Stimulated activated CD8-positive, alpha-beta memory T cell treated with anti-CD3 and anti-CD28 coated beads, Interleukin-7, amount 100 ng/mL, for 1 hour (primary cell): ENCODE data around the gene FRMD3.

Source experiments
- DNase-seq, 2 donors: peaks; one replicate each; pipeline ENCODE4 v3.0.0-alpha.2; 2020; ENCODE audit warnings: low read depth in 2 of 2

FRMD3 gene

GRCh38 chr9:83473488-83473971, 64.7 kb downstream of the FRMD3 start:
- no peak for DNase-seq

DNA sequence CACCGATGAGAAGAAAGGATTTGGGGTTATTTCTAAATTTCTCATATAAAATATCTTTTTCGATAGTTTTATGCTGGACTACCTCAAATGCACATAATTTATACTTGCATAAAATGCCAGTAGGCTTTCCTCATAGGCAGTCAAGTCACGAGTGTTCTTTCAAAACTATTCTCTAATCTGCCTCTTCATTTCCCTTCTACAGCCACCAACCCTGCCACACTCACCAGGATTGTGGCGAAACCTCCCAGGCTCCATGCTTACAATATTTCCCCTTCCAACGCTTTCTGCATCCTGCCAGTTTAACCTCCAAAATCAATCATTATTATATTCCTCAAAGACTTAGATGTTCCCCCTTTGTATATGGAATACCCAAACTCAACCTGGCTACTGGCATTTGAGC, 65.4 kb downstream of the FRMD3 start:
- no peak for DNase-seq

- no peak for DNase-seq
These were observed 66.0 kb downstream of the FRMD3 start for GRCh38 chr9:83472221-83472665.

DNA sequence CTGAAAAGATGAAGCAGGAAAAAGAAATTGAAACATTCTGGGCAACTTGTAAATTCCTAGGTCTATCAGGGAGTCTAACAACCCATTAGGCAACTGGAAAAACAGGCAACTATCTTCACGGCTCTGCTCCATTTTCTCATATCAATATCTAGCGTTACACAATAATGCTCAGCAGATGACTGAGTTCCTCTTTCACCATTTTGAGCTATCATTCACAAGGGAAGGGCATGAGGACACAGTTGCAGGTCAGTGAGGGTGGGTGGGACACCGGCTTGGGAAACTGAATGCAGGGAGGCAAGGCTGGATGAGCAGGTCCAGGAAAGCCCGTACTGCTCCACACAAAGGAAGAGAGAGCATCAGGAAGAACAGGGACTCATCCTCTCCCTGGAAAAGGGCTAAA, 67.0 kb downstream of the FRMD3 start:
- DNase-seq: no peak

- no peak for DNase-seq
These were observed 68.5 kb downstream of the FRMD3 start for GRCh38 chr9:83469722-83470121.

GRCh38 chr9:83468821-83469220, 69.4 kb downstream of the FRMD3 start:
- no peak for DNase-seq

GRCh38 chr9:83466877-83467276, 71.3 kb downstream of the FRMD3 start:
- DNase-seq: no peak

- no peak for DNase-seq
These were observed 71.8 kb downstream of the FRMD3 start for GRCh38 chr9:83466351-83466750.

DNA sequence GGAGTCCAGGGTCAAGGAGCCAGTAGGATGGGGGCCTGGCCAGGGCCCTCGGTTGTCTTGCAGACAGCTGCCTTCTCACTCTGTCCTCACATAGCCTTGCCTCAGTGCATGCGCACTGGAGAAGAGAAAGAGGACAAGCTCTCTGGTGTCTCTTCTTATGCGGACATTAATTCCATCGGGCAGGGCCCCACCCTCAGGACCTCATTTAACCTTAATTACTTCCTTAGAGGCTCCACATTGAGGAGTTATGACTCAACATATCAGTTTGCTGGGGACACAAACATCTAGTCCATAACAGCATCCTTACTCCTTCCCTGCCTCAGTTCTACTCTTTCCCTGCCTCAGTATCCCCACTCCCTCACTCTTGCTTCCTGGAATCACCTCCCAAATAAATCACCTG, 78.4 kb downstream of the FRMD3 start:
- no peak for DNase-seq

DNA sequence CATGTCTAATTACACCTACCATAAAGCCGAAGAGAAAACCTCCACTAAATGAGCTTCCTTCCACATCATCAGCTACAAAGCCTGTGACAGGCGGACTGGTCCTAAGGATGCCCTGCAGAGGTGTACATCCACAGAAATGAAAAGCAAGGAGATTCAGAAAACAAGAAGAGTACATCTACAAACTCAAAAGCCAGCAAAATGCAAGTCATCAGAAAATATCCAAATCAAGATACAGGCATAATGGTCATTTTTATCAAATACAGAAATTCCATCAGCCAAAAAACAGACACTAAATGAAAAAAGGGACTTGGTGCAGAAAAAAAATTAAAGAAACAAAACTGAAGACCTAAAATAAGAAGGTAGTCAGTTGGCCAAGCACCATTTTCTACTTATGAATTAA, 79.7 kb downstream of the FRMD3 start:
- DNase-seq: no peak

DNA sequence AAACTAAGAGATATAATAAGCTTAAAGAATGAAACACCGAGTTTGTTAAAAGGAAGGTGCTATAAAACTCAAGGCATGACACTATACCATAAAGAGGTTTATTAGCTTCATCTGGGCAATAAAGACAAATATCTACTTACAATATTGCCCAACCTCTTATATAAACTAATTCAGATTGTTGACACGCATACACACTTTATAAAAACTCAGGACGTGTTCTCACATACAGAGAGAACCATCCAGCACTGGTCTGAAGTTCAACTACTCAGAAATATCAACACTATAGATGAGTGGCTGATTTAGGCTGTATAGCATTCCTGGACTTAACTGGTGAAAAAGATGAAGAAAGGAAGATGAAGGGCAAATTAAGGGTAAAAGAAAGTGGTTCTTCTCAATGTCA, 81.2 kb downstream of the FRMD3 start:
- no peak for DNase-seq

DNA sequence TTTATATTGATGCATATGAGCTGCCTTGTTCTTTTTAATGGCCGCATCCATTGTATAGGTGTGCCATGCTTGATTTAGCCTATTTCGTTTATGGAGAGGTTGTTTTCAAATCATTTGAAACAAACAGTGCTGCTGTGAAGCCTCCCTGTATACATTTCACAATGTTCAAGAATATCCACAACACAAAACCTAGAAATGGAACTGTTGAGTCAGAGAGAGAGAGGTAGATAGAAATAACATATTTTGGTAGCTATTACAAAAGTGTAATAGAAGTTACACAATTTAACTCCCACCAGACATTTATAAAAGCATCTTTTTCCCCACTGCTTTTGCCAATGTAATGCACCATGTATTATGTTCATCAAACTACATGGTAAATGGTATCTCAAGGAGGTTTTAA, 82.0 kb downstream of the FRMD3 start:
- DNase-seq: no peak

GRCh38 chr9:83454076-83454475, 84.1 kb downstream of the FRMD3 start:
- no peak for DNase-seq

DNA sequence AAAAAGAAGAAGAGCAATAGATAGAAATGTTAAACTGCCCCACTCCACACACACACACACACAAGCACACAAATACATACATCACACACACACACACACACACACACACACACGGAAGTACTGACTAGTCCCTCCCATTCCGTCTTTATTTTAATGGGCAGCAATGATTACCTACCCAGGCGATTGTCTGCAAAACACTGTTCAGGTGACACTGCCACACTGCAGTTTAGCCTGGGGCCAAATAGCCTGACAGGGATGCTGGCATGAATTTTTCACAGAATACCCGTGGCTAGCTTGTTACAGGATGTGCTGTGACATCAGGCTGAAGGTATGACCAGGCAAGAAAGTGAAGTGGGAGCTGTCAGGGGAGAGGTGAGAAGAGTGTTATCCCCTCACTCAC, 86.9 kb downstream of the FRMD3 start:
- DNase-seq: no peak

- no peak for DNase-seq
These were observed 88.2 kb downstream of the FRMD3 start for GRCh38 chr9:83449983-83450382.

- DNase-seq: no peak
These were observed 89.0 kb downstream of the FRMD3 start for GRCh38 chr9:83449166-83449565.

DNA sequence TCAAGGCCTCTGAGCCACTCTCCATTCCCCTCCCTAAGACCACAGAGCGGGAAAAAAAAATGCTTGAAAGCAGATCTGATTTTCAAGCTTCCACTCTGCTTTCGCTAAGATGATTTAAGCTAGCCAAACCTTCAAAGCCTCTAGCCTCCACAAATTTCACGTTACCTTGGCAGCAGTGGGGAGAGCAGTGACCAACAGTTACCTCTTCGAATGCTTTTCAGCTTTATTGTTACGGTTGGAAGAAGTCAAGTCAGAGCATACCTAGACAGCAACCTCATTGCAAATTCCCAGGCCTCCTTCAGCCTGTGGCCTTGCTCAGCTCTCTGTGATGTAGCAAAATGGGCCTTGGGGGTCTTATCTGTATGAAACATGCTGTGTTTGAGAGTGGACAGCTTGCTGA, 89.6 kb downstream of the FRMD3 start:
- DNase-seq: no peak

GRCh38 chr9:83447351-83447750, 90.8 kb downstream of the FRMD3 start:
- DNase-seq: no peak

DNA sequence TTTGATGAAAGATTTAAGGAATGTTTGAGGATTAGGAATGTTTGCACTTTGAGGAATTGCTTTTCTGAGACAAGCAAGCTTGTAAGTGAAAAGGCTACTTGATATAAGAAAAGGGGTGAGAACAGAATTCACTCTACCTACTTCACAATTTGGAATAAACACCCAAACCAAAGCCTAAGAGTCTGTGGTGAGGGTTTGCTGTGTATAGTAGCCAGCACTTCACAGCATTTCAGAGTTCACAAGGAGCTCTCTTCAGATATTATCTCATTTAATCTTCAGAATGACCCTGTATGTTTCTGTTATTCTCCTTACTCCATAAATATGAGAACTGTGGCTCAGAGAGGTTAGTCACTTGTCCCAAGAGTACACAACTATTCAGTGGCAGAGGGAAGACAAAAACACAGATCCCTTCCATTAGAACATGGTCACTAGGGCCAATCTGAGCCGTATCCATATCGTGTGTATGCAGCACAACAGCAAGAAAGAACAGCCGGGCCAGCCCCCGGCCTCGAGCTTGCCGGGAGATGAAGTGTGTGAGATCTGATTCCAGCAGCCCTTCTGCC, 92.4 kb downstream of the FRMD3 start:
- no peak for DNase-seq

GRCh38 chr9:83444110-83444509, 94.1 kb downstream of the FRMD3 start:
- DNase-seq: no peak

DNA sequence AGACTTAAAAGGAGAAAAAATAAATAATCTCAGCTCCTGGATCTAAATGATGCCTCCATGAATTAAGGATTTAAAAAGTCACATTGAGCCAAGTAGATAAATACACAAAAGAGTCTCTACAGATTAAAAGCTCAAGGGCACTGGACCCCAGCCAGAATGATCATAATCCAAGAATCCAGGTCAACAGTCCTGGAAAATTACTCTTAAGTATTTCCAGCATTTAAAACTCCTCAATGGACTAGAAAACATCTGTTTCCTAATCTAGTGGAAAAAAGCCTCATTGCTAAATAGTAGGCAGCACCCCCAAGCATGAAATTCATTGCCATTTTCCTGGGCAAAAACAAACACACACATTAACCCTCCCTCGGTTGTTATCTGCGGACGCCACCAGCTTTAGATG, 96.8 kb downstream of the FRMD3 start:
- DNase-seq: no peak

GRCh38 chr9:83440641-83441040, 97.6 kb downstream of the FRMD3 start:
- DNase-seq: no peak

GRCh38 chr9:83435301-83435700, 102.9 kb downstream of the FRMD3 start:
- DNase-seq: no peak

GRCh38 chr9:83434254-83434653, 103.9 kb downstream of the FRMD3 start:
- DNase-seq: no peak
